IMR-90 (cell line): ENCODE data around the gene PRR29. TPM values are rescaled to one million over a fixed set of nuclear protein-coding genes. Genes with fewer than 3 reads are reported as not detected.

Experiments used
- ATAC-seq: fragments of 200-7000 bp; cut with Tn5 transposase; 2 replicates; pipeline ENCODE4 v1.9.1; 2020; ENCODE audit warnings: low read depth, mild to moderate bottlenecking, moderate library complexity
- BruUV-seq: library from RNA; stranded (reverse); fragments of 400-500 nt; replicated peaks from 2 replicates; lab custom pipeline; 2021; lab: Mats Ljungman, UMichigan
- CTCF ChIA-PET: fragments of 300-600 bp; formaldehyde crosslinking; extraction: SDS; loops from one replicate; lab custom pipeline; 2021; ENCODE audit warnings: antibody characterized with exemption; lab: Yijun Ruan, JAX
- POLR2A ChIA-PET: fragments of 300-600 bp; sonication (Branson Sonifier 250); formaldehyde crosslinking; loops from one replicate; lab custom pipeline; 2022; ENCODE audit warnings: antibody characterized with exemption; ENCODE audit not compliant: unreplicated experiment; lab: Charles Lee
- DNase-seq: peaks from one replicate; pipeline ENCODE4 v3.0.0; 2013
- H2AFZ ChIP-seq: replicated peaks from 2 replicates; pipeline ENCODE3; 2013; ENCODE audit warnings: low read length, mild to moderate bottlenecking; ENCODE audit not compliant: poor library complexity
- H2AK5ac ChIP-seq: 2 replicates; pipeline ENCODE4 v1.6.1; 2013; ENCODE audit warnings: low read depth, low read length, inconsistent platforms
- H2AK9ac ChIP-seq: replicated peaks from 2 replicates; pipeline ENCODE3; 2013; ENCODE audit warnings: mild to moderate bottlenecking, low read depth, low read length, moderate library complexity; ENCODE audit not compliant: poor library complexity
- H2BK120ac ChIP-seq: 2 replicates; pipeline ENCODE4 v1.6.1; 2013; ENCODE audit warnings: low read depth, low read length, inconsistent platforms
- H2BK15ac ChIP-seq: 3 replicates; pipeline ENCODE4 v1.6.1; 2013; ENCODE audit warnings: low read depth, low read length, inconsistent platforms
- H2BK20ac ChIP-seq: 2 replicates; pipeline ENCODE4 v1.6.1; 2013; ENCODE audit warnings: low read depth, mild to moderate bottlenecking, inconsistent platforms, low read length, moderate library complexity
- H2BK5ac ChIP-seq: 2 replicates; pipeline ENCODE4 v1.6.1; 2013; ENCODE audit warnings: mild to moderate bottlenecking, low read depth, low read length, inconsistent platforms; ENCODE audit not compliant: poor library complexity, severe bottlenecking
- H3K14ac ChIP-seq: replicated peaks from 2 replicates; pipeline ENCODE4 v1.6.1; 2013; ENCODE audit warnings: low read depth, low read length, inconsistent platforms
- H3K18ac ChIP-seq: 2 replicates; pipeline ENCODE4 v1.6.1; 2013; ENCODE audit warnings: low read depth, low read length, control low read depth
- H3K23ac ChIP-seq: 2 replicates; pipeline ENCODE4 v1.6.1; 2013; ENCODE audit warnings: low read depth, low read length, inconsistent platforms
- H3K27ac ChIP-seq: 2 replicates; pipeline ENCODE4 v1.5.1; 2013; ENCODE audit warnings: mild to moderate bottlenecking, control low read depth, low read length; ENCODE audit not compliant: insufficient read depth
- H3K27me3 ChIP-seq: 2 replicates; pipeline ENCODE4 v1.6.1; 2013; ENCODE audit warnings: low read length; ENCODE audit not compliant: control insufficient read depth, insufficient read depth
- H3K36me3 ChIP-seq: 2 replicates; pipeline ENCODE4 v1.6.1; 2013; ENCODE audit warnings: low read length, mixed read lengths; ENCODE audit not compliant: control insufficient read depth, insufficient read depth
- H3K4ac ChIP-seq: 2 replicates; pipeline ENCODE4 v1.6.1; 2013; ENCODE audit warnings: low read depth, low read length, inconsistent platforms
- H3K4me1 ChIP-seq: 2 replicates; pipeline ENCODE4 v1.6.1; 2013; ENCODE audit warnings: low read length, mixed read lengths; ENCODE audit not compliant: control insufficient read depth, insufficient read depth
- H3K4me2 ChIP-seq: 2 replicates; pipeline ENCODE4 v1.6.1; 2013; ENCODE audit warnings: low read depth, mild to moderate bottlenecking, control low read depth, low read length, moderate library complexity
- H3K4me3 ChIP-seq: 2 replicates; pipeline ENCODE4 v1.5.1; 2013; ENCODE audit warnings: low read depth, mild to moderate bottlenecking, control low read depth, low read length, moderate library complexity; ENCODE audit not compliant: insufficient read depth
- H3K56ac ChIP-seq: 2 replicates; pipeline ENCODE4 v1.6.1; 2013; ENCODE audit warnings: low read length, inconsistent platforms; ENCODE audit not compliant: insufficient read depth; ENCODE audit errors: extremely low read depth
- H3K79me1 ChIP-seq, 2 experiments: 2 replicates each; pipeline ENCODE4 v1.6.1; 2013; ENCODE audit warnings: low read length in 2 of 2, inconsistent platforms in 1 of 2, low read depth in 1 of 2
- H3K9ac ChIP-seq: 2 replicates; pipeline ENCODE4 v1.6.1; 2013; ENCODE audit warnings: low read depth, low read length, control low read depth
- H3K9me1 ChIP-seq: 2 replicates; pipeline ENCODE4 v1.6.1; 2013; ENCODE audit warnings: low read length, inconsistent platforms; ENCODE audit not compliant: insufficient read depth
- H3K9me3 ChIP-seq: 2 replicates; pipeline ENCODE4 v1.6.1; 2013; ENCODE audit warnings: low read length; ENCODE audit not compliant: control insufficient read depth, insufficient read depth
- H4K20me1 ChIP-seq: 2 replicates; pipeline ENCODE4 v1.6.1; 2013; ENCODE audit warnings: low read length, inconsistent platforms; ENCODE audit not compliant: insufficient read depth
- H4K5ac ChIP-seq: 2 replicates; pipeline ENCODE4 v1.6.1; 2013; ENCODE audit warnings: mild to moderate bottlenecking, low read depth, low read length, control low read depth
- H4K8ac ChIP-seq, 2 experiments: 2 replicates each; pipeline ENCODE4 v1.6.1; 2013; ENCODE audit warnings: low read depth in 2 of 2, low read length in 2 of 2, control low read depth in 1 of 2, inconsistent platforms in 1 of 2
- H4K91ac ChIP-seq: 2 replicates; pipeline ENCODE4 v1.6.1; 2013; ENCODE audit warnings: low read depth, low read length, inconsistent platforms; ENCODE audit not compliant: insufficient read depth
- MAFK ChIP-seq: IDR thresholded peaks from 2 replicates; pipeline ENCODE4 v1.6.1; 2012; ENCODE audit warnings: low read depth, low read length, improper control_type of control experiment
- RAD21 ChIP-seq: IDR thresholded peaks from 2 replicates; pipeline ENCODE4 v1.6.1; 2012; ENCODE audit warnings: low read length, improper control_type of control experiment
- WGBS, 2 experiments: methylation state at CpG; one replicate each; pipeline versions ENCODE4 v1.1.5 to v1.1.7; 2013; ENCODE audit warnings: missing lambda C conversion rate in 2 of 2; ENCODE audit not compliant: insufficient read length in 1 of 2; ENCODE audit errors: extremely low coverage in 2 of 2; 5-methylcytosine and 5-hydroxymethylcytosine counted together
- dilution Hi-C: fragments of 300-500 bp; cut with HindIII; formaldehyde crosslinking; loops from one replicate; pipeline ENCODE4 v1.14.3; 2018; ENCODE audit warnings: low sequenced_read_pairs; ENCODE audit not compliant: unreplicated experiment
- in situ Hi-C: fragments of 300-500 bp; cut with MboI; formaldehyde crosslinking; loops from 3 replicates; pipeline ENCODE4 v1.14.3; 2019; ENCODE audit warnings: low sequenced_read_pairs, inconsistent platforms, mixed read lengths
- intact Hi-C: fragments of 100-400 bp; cut with micrococcal nuclease; formaldehyde crosslinking; loops from 2 replicates; pipeline ENCODE4 v1.10.0; 2022
- polyA plus RNA-seq, 3 experiments: library from polyadenylated mRNA; depleted of rRNA; stranded (reverse); fragments of >200 nt; gene quantifications; 2 replicates each; pipeline ENCODE4 v1.2.3, GENCODE V29; 2012; ENCODE audit warnings: low replicate concordance in 1 of 3
- total RNA-seq: library from RNA; depleted of rRNA; stranded (reverse); fragments of >200 nt; gene quantifications from 2 replicates; pipeline ENCODE4 v1.2.3, GENCODE V29; 2012

PRR29 gene
- total and polyA plus RNA-seq, 2 of the 4 experiments (the other 2 are of a cell fraction) = under 0.01 to 0.17 TPM

DNA sequence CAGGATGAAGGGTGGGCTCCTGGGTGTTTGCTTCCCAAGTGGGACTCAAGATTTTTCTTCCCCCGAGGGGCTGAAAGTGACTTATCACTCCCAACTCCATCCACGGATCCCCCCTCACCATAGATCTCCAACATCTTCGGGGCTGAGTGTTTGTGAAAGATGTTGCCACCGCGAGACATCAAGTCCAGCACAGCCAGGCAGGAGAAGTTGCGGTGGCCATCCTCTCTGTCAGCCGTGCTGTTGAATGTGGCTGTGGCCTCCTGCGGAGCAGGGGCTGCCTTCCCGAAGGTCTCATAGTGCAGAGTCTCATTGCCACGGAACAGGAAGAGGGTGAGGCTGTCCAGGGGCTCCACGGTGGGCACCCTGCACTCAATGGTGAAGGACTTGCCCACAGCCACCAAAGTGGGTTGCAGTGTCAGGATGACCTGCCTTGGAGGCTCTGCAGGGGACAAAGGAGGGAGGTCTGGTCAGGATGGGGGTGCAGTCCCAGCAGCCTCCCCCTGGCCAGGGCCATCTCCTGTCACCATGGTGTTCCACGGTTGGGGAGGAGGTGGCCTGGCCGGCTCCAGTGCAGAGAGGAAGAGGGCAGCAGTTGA is 5.5 kb downstream of the PRR29 start:
- Histone ChIP-seq H3K4me1 (no peaks in the 10 kb centered on the region; the same call in 1 of the 2 replicates), H2AFZ (no peak overlapping the region), H2BK120ac (no peak overlapping the region), H4K20me1 (no peaks in the 10 kb centered on the region), H3K56ac (no peak overlapping the region), H2BK15ac (no peak overlapping the region), H3K23ac (no peak overlapping the region), H2AK5ac (no peak overlapping the region), H3K9ac (no peak overlapping the region), H4K91ac (no peak overlapping the region), H3K9me1 (peaks cover 5% of the 10 kb centered on the region), H3K14ac (no peak overlapping the region), H4K8ac (no peak overlapping the region), H2BK5ac (no peak overlapping the region), H3K27me3 (peaks cover 20% of the 10 kb centered on the region), H3K36me3 (no peaks in the 10 kb centered on the region), H2AK9ac (no peak overlapping the region), H3K4ac (no peak overlapping the region), H3K4me2 (no peak overlapping the region), H3K9me3 (no peaks in the 10 kb centered on the region), H4K5ac (no peak overlapping the region), H3K18ac (no peak overlapping the region), H3K27ac (no peak overlapping the region), H3K79me1 (no peaks in the 10 kb centered on the region), H3K4me3 (no peak overlapping the region), H2BK20ac (no peak overlapping the region)
- dilution Hi-C loops = no loop called here
- TF ChIP-seq RAD21 (no peak), MAFK (no peak)
- no peak for DNase-seq
- POLR2A ChIA-PET = no interaction called here
- ATAC-seq = no peak
- WGBS, 2 experiments = 82% methylated on average over 4 of the region's 13 CpGs; no CpG with 5 or more reads in 1 of the 2 experiments
- in situ Hi-C loops = no loop called here
- CTCF ChIA-PET = no interaction called here
- no TSS peak for BruUV-seq
- intact Hi-C loops = no loop called here
